IPS DF 4.7 (cell line): ENCODE data around the gene FZD8.

Experiments used
- DNase-seq: peaks from one replicate; pipeline ENCODE4 v3.0.0-alpha.2; 2013; ENCODE audit warnings: low spot score; ENCODE audit errors: extremely low read depth

Gene FZD8

DNA sequence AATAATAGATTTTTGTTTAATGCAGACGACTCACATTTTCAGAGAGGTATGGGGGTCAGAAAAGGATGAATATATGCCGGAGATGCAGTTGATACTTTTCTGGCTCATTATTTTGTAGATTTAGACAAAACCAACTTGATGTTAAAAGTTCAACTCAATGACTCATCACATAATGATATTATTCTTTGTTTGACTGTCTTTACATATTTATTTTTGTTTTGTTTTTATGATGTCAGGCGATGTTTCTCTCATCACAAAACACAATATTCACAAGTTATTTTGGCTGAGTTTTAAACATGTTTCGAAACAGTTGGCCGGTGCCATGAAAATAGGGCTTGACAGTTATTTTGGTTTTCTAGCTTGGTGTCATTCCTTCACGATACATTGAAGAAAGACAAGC is 35.7 kb downstream of the FZD8 start:
- DNase-seq = no peak

DNA sequence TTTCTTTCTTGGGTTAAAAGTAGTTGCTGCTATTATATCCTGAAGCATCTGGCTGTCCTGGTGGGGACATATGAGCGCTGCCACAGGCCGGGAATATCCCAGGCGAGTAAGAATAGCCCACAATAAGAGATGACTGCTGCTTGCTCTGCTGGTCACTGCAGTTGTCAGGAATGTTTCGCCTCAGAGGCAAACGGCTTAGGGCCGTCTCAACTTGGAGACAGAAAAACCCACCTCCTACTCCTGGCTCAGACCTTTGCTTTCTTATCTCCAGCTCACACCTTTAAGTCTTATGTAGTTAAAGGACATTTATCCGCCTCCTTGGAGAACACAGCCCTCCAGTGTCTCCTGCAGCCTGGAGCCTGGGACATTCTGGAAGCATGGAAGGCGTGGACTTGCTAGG is 36.9 kb downstream of the FZD8 start, which contains the start of gene GJD4:
TSS of gene GJD4 (plus strand) at position 151 of the 400 bp plus-strand sequence. CDS start at position 378, 227 bp downstream.
- DNase-seq = no peak

DNA sequence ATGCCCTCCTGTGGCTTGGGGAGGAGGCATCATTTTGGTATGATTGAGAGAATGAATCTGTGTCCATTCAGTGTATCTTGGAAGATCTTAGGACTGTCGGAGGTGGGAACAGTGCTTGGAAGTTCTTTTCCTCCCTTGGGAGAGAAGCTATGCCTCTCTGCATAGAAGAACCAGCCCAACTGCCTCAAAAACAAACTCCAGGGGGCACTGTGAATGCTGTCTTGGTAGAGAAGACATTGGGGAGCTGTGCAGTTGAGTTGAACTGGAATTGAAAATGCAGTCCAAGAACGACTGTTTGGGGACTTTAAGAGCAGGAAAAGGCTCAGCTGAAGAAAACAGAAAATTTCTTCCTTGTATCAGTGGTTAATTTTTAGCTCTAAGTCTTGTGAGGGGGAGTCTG is 41.9 kb downstream of the FZD8 start:
- no peak for DNase-seq

- DNase-seq = no peak
Measured at GRCh38 chr10:35598379-35598778, 43.7 kb downstream of the FZD8 start.

- no peak for DNase-seq
Measured at GRCh38 chr10:35595106-35595505, 47.0 kb downstream of the FZD8 start.

DNA sequence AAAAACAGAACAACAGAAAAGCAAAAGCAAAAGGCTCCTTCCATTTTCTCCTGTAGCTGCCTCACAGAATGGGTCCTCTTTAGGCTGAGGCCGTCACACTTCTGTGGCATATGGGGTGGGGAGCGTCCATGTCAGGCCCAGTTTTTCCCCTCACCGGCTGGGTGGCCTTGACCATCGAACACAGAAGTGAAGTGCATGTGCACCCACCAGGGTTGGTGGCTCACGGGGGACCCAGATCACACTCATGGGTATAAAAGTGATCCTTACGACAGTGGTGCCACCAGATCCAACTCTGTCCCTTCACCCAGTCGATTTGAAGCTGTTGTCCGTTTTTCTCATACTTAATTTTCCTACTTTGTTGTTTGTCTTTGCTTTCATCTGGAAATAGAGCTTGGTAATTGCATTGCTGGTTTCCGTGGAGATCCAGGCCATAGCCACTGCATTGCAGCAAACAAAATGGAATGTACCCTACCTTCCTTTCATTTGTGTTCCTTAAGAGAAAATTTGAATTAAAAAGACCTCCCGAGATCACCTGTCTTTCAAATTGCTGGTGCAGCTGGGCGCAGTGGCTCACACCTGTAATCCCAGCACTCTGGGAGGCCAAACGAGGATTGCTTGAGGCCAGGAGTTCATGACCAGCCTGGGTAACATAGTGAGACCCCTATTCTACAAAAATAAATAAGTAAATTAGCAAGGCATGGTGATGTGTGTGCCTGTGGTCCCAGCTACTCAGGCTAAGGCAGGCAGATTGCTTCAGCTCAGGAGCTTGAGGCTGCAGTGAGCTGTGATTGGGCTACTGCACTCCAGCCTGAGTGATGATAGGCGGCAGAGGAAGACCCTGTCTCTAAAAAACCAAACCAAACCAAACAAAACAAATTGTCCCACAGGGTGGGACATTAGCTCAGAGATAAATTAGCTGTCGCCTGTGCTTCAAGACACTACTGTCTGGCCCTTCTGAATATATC is 47.7 kb downstream of the FZD8 start:
- peak; percentile 64 for DNase-seq

- DNase-seq = no peak
Measured at GRCh38 chr10:35592441-35592840, 49.7 kb downstream of the FZD8 start.

DNA sequence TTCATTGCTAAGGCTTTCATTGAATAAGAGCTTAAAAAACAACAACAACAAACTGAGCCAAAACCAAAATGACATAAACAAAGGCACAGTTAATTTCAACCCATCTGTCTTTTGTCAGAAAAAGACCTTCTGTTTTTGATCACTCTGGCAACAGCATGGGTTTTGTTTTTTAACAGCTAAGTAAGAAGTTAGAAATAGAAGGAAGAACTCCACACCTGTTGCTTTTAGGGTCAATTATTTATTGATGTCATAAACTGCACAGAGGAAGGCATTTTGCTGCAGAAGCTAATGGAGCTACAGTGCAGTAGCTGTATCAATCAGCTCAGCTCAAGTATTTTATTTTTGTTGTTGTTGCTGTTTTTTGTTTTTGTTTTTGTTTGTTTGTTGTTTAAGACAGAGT is 53.3 kb downstream of the FZD8 start:
- DNase-seq = no peak
